Renal pelvis (tissue), 4 donors: ENCODE measurements around the gene HTR4. TPM values are rescaled to one million over a fixed set of nuclear protein-coding genes. Genes with fewer than 3 reads are reported as not detected.
"Not testable (repeated sequence)": the region's sequence is repeated elsewhere in the genome, so short reads cannot be mapped to it uniquely, and the experiment has no call there.

Experiments
- DNase-seq: peaks from one replicate; pipeline ENCODE4 v3.0.0-alpha.2; 2013
- polyA plus RNA-seq, 3 donors: library from polyadenylated mRNA; unstranded; fragments of 120-200 nt; gene quantifications; one replicate each; pipeline ENCODE4 v1.2.1, GENCODE V29; 2013; ENCODE audit not compliant: insufficient read length in 3 of 3

The HTR4 gene
- polyA plus RNA-seq, 3 donors: 0.07 to 0.12 TPM; not detected in 1

- DNase-seq: no peak
Observed at GRCh38 chr5:148539851-148540250, 114.5 kb downstream of the HTR4 start.

GRCh38 chr5:148535190-148535589 is 119.1 kb downstream of the HTR4 start:
- no peak for DNase-seq

GRCh38 chr5:148532969-148533670 is 121.2 kb downstream of the HTR4 start:
- no peak for DNase-seq

DNA sequence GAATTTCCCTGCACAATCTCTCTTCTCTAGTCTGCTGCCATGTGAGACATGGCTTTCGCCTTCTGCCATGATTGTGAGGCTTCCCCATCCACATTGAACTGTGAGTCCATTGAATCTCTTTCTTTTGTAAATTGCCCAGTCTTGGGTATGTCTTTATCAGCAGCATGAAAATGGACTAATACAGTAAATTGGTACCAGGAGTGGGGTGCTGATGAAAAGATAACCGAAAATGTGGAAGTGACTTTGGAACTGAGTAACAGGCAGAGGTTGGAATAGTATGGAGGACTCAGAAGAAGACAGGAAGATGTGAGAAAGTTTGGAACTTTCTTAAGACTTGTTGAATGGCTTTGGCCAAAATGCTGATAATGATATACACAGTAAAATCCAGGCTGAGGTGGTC is 124.9 kb downstream of the HTR4 start:
- not testable (repeated sequence) for DNase-seq

DNA sequence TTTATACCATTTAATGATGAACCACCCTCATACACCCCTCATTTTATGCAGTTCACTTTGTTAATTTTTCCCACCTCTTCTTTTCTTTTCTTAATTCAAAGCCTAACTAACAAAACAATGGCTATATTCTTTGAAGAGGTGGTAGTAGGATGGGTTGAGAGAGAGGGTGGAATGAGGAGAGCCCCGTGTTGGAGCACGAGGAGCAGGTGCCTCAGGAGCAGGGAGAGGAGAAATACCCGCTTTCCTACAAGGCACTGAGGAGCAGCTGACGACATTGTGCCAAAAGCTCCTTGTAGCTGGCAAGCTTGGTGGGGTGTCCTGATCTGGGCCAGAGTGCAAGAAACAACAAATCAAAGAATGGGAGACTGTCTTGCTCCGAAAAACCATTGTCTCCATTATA is 129.6 kb downstream of the HTR4 start:
- DNase-seq: no peak

DNA sequence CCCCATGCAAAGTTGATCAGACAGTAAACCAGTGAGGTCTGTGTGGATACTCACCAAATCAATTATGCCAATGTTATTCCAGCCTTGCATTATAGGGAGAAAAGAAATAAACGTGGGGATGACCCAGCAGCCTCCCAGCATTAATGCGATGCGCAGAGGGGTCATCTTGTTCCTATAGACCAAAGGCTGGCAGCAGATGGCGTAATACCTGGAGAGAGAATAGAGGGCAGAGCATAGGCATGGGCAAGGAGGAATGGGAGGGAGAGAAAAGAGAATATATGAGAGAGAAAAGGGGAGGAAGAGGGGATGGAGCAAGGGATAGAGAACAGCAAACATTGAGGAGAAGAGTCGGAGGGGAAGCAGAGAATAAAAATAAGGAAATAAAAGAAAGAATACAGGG is 131.2 kb downstream of the HTR4 start:
- DNase-seq: no peak

DNA sequence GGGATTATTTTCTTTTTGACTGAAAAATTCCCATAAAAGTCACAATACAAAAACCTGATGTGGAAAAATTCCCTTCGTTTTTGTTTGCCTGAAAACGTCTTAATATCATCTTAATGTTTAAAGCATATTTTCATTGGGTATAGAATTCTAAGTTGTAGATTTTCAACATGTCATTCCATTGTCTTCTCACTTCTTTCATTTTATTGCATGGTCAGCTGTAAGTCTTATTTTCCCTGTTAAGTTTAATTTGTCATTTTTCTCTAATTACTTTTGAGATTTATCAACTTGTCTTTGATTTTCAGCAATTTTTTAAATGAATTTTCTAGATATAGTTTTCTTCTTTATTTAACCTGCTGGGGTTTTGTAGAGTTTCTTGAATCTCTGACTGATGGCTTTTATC is 138.9 kb downstream of the HTR4 start:
- no peak for DNase-seq

- no peak for DNase-seq
Observed at GRCh38 chr5:148514344-148514743, 140.0 kb downstream of the HTR4 start.

GRCh38 chr5:148512498-148512897 is 141.8 kb downstream of the HTR4 start:
- no peak for DNase-seq

GRCh38 chr5:148511810-148512347 is 142.4 kb downstream of the HTR4 start:
- DNase-seq: no peak

GRCh38 chr5:148509893-148510292 is 144.4 kb downstream of the HTR4 start:
- no peak for DNase-seq

- no peak for DNase-seq
Observed at GRCh38 chr5:148507648-148508047, 146.7 kb downstream of the HTR4 start.

- no peak for DNase-seq
Observed at GRCh38 chr5:148499452-148499851, 154.9 kb downstream of the HTR4 start.

DNA sequence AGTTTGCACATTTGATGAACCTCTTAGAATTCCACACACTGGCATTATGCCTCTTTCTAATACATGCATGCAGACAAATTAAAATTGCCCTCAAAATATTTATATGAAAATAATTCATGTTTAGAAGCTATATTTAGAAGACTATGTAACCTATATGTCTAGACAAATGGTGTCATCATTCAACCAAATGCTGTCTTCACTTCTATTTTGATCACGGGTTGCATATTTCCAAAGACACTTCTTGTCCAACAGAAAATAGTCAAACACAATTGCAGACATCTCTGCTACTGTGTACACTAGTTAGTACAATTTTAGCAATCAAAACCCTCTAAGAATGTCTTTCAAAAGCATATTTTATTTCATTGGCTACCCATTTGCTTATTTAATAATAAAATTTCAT is 156.6 kb downstream of the HTR4 start:
- DNase-seq: no peak

GRCh38 chr5:148492351-148492750 is 162.0 kb downstream of the HTR4 start:
- DNase-seq: no peak

DNA sequence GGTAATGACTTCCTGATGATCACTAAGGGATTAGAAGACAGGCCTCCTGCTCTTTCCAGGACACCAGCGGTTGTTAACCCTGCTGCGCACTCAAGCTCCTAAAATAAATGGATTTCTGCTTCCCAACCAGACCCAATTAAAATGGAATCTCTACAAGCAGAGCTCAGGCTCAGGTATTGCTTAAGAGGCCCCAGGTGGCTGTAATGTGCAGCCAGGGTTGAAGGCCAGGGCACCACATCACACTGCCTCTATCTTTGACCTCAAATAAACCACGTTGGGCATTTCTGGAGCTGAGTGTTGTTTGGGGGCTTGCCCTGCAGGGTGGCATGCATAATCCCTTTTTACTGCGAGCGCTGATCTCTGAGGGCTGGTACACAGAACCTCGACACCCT is 162.5 kb downstream of the HTR4 start:
- no peak for DNase-seq

- DNase-seq: no peak
Observed at GRCh38 chr5:148491015-148491792, 163.1 kb downstream of the HTR4 start.

GRCh38 chr5:148488757-148489156 is 165.6 kb downstream of the HTR4 start:
- DNase-seq: no peak

DNA sequence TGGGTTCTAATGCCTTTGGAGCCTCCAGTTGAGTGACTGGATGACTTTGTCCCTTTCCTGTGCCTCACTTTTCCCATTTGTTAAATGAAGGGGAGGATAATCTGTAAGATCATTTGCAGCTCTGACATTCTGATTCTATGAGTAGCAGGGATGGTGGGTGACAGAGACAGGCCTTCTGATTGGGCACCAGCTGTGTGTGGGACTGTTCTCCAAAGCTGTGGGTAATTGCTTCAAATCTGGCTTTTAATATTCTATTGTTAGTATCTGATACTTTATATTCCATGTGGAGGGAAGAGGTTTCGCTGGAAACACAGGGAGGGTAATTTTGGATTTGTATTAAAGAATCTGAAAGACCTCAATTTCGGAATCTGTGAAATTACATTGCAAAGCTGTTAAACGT is 167.9 kb downstream of the HTR4 start:
- no peak for DNase-seq

DNA sequence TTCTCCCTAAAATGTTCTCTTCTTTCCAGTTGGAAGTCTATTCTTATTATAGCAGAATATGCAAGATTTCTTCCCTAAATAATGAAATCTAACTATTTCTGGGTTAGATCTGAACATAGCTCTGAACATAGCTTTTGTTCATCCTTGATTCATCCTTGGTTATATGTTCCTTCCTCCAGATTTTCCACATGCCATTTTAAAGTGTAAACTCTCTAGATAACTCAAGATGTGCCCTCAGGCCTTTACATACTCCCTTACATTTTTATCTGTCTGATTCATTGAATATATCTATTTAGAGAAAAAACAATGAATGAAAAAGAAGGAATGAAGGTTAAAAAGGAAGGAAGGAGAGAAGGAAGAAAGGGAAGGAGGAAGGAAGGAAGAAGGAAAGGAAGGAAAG is 169.7 kb downstream of the HTR4 start:
- no peak for DNase-seq

- no peak for DNase-seq
Observed at GRCh38 chr5:148483750-148484149, 170.6 kb downstream of the HTR4 start.

DNA sequence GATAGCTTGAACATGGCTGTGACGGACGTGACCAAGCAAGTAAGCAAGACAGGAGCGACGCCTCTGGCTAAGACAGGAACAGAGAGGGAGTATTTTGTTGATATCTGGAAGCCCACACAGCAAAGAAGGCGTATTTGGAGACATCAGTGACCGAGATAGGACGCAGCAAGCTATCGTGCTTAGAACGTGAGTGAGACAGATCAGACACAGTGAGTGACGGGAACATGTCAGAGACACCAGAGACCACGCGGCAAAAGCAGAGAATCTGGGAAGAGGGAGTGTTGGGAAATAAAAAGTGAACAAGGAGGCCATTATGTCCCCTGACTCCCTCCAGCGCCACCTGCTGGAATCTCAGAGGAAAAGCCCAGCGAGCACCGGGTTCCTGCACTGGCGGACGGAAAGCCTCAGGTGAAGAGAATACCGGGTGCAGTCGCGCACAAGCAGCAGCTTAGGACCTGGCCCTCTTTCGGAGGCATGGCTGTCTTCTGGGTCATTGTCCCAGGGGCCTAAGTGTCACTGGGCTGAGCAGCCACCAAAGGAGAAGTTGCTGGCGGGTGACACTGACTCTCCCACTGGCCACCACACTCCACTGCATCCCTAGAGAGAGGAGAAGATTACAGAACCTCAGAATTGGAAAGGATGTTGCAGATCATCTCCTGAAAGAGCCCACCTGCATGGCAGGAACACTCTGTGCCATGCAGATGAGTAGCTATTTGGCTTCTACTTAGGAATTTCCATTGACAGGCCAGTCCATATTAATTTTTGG is 171.4 kb downstream of the HTR4 start:
- DNase-seq: peak; percentile 11

- no peak for DNase-seq
Observed at GRCh38 chr5:148482196-148482595, 172.1 kb downstream of the HTR4 start.
